OCI-LY7 (cell line): ENCODE results near the gene RAB31. TPM values are rescaled to one million over a fixed set of nuclear protein-coding genes. Genes with fewer than 3 reads are reported as not detected.

Source experiments
- BruUV-seq: library from RNA; stranded (reverse); fragments of 400-500 nt; replicated peaks from 2 replicates; lab custom pipeline; 2021; lab: Mats Ljungman, UMichigan
- CTCF ChIA-PET: fragments of 300-600 bp; sonication (Branson Sonifier 250); formaldehyde crosslinking; loops from one replicate; lab custom pipeline; 2022; ENCODE audit warnings: antibody characterized with exemption; ENCODE audit not compliant: unreplicated experiment; lab: Charles Lee
- POLR2A ChIA-PET: fragments of 300-600 bp; sonication (Branson Sonifier 250); formaldehyde crosslinking; loops from one replicate; lab custom pipeline; 2022; ENCODE audit warnings: antibody characterized with exemption; lab: Charles Lee
- DNase-seq: peaks from one replicate; pipeline ENCODE4 v3.0.0-alpha.2; 2015; ENCODE audit warnings: low spot score
- H2AFZ ChIP-seq: fragments of 200-600 bp; sonication (generic), shearing (Covaris generic); 2 replicates; pipeline ENCODE4 v1.6.1; 2014; ENCODE audit warnings: mild to moderate bottlenecking, antibody characterized with exemption, low read length, moderate library complexity
- H3K27ac ChIP-seq: fragments of 200-600 bp; sonication (generic); 2 replicates; pipeline ENCODE4 v1.5.1; 2014; ENCODE audit warnings: mixed run types, low read depth, mild to moderate bottlenecking, moderate library complexity, low read length, inconsistent platforms; ENCODE audit not compliant: poor library complexity, severe bottlenecking
- H3K36me3 ChIP-seq: fragments of 200-600 bp; sonication (generic); 2 replicates; pipeline ENCODE4 v1.6.1; 2014; ENCODE audit warnings: mild to moderate bottlenecking, antibody characterized with exemption, low read length, moderate library complexity, mixed read lengths; ENCODE audit not compliant: insufficient read depth
- H3K4me1 ChIP-seq: fragments of 200-600 bp; sonication (generic); 2 replicates; pipeline ENCODE4 v1.5.1; 2014; ENCODE audit warnings: mild to moderate bottlenecking, low read length; ENCODE audit not compliant: insufficient read depth, poor library complexity, severe bottlenecking
- H3K4me2 ChIP-seq: fragments of 200-600 bp; sonication (generic); 2 replicates; pipeline ENCODE4 v1.6.1; 2014; ENCODE audit warnings: mild to moderate bottlenecking, low read length
- H3K4me3 ChIP-seq: fragments of 200-600 bp; sonication (generic); 2 replicates; pipeline ENCODE4 v1.5.1; 2014; ENCODE audit warnings: mild to moderate bottlenecking, low read depth, low read length; ENCODE audit not compliant: poor library complexity, severe bottlenecking
- H3K79me2 ChIP-seq: fragments of 200-600 bp; sonication (generic); 2 replicates; pipeline ENCODE4 v1.6.1; 2016; ENCODE audit warnings: low read depth, mild to moderate bottlenecking, low read length, moderate library complexity, mixed read lengths; ENCODE audit not compliant: insufficient read depth
- H3K9me2 ChIP-seq: fragments of 200-600 bp; sonication (generic); 2 replicates; pipeline ENCODE4 v1.6.1; 2016; ENCODE audit warnings: mild to moderate bottlenecking, low read length, mixed read lengths; ENCODE audit not compliant: insufficient read depth
- H3K9me3 ChIP-seq: fragments of 200-600 bp; sonication (generic); 2 replicates; pipeline ENCODE4 v1.6.1; 2014; ENCODE audit warnings: mild to moderate bottlenecking, mixed run types, low read length, mixed read lengths
- H4K20me1 ChIP-seq: fragments of 200-600 bp; sonication (generic); 2 replicates; pipeline ENCODE4 v1.6.1; 2014; ENCODE audit warnings: mild to moderate bottlenecking, antibody characterized with exemption, low read length, moderate library complexity, mixed read lengths; ENCODE audit not compliant: insufficient read depth
- CTCF ChIP-seq: fragments of 200-600 bp; sonication (generic); conservative IDR thresholded peaks from 2 replicates; pipeline ENCODE4 v1.5.1; 2014; ENCODE audit warnings: mild to moderate bottlenecking, antibody characterized with exemption, low read length, moderate library complexity, mixed read lengths
- EZH2phosphoT487 ChIP-seq: fragments of 200-600 bp; sonication (generic); IDR thresholded peaks from 2 replicates; pipeline ENCODE4 v1.6.1; 2018; ENCODE audit warnings: low read depth, borderline replicate concordance, mild to moderate bottlenecking, mixed run types, antibody characterized with exemption, low read length, moderate library complexity, mixed read lengths
- intact Hi-C: fragments of 100-400 bp; cut with micrococcal nuclease; formaldehyde crosslinking; loops from one replicate; pipeline ENCODE4 v1.10.0; 2022; ENCODE audit not compliant: unreplicated experiment
- total RNA-seq, 2 experiments: library from RNA; depleted of rRNA in 1 of 2; stranded (reverse); fragments of >200 nt in 1 of 2; shearing (Covaris generic) in 1 of 2; gene quantifications; 2 replicates each; pipeline ENCODE4 v1.2.3, GENCODE V29; 2014 to 2022

Gene RAB31
- total RNA-seq, 2 experiments from 2014 or later: not detected

GRCh38 chr18:9788140-9788539 lies 80.0 kb downstream of the RAB31 start:
- H3K36me3 ChIP-seq: no peaks in the 10 kb centered on the region
- CTCF ChIA-PET: no interaction called here
- no peaks in the 10 kb centered on the region for H3K4me1 ChIP-seq
- POLR2A ChIA-PET: no interaction called here
- H2AFZ ChIP-seq: no peak overlapping the region
- intact Hi-C loops: no loop called here
- no peak for TF ChIP-seq EZH2phosphoT487
- no peak for TF ChIP-seq CTCF
- BruUV-seq: no TSS peak
- no peaks in the 10 kb centered on the region for H3K9me3 ChIP-seq
- H3K9me2 ChIP-seq: no peaks in the 10 kb centered on the region
- no peak overlapping the region for H3K27ac ChIP-seq
- DNase-seq: no peak
- H3K79me2 ChIP-seq: no peaks in the 10 kb centered on the region
- H4K20me1 ChIP-seq: no peaks in the 10 kb centered on the region
- H3K4me2 ChIP-seq: no peak overlapping the region
- no peak overlapping the region for H3K4me3 ChIP-seq

- Histone ChIP-seq H3K27ac (no peak overlapping the region), H3K36me3 (no peaks in the 10 kb centered on the region), H3K9me3 (no peaks in the 10 kb centered on the region), H4K20me1 (no peaks in the 10 kb centered on the region), H2AFZ (no peak overlapping the region), H3K4me1 (no peaks in the 10 kb centered on the region), H3K4me3 (no peak overlapping the region), H3K4me2 (no peak overlapping the region), H3K9me2 (no peaks in the 10 kb centered on the region), H3K79me2 (no peaks in the 10 kb centered on the region)
- CTCF ChIA-PET: no interaction called here
- intact Hi-C loops: no loop called here
- no peak for TF ChIP-seq CTCF
- no peak for TF ChIP-seq EZH2phosphoT487
- no TSS peak for BruUV-seq
- DNase-seq: no peak
- POLR2A ChIA-PET: no interaction called here
These were observed 80.8 kb downstream of the RAB31 start for GRCh38 chr18:9788860-9789259.

- Histone ChIP-seq H3K4me2 (no peak overlapping the region), H3K36me3 (no peaks in the 10 kb centered on the region), H3K27ac (no peak overlapping the region), H3K9me3 (no peaks in the 10 kb centered on the region), H3K4me3 (no peak overlapping the region), H3K79me2 (no peaks in the 10 kb centered on the region), H2AFZ (no peak overlapping the region), H4K20me1 (no peaks in the 10 kb centered on the region), H3K4me1 (no peaks in the 10 kb centered on the region), H3K9me2 (no peaks in the 10 kb centered on the region)
- TF ChIP-seq EZH2phosphoT487: no peak
- no peak for TF ChIP-seq CTCF
- CTCF ChIA-PET: no interaction called here
- POLR2A ChIA-PET: no interaction called here
- intact Hi-C loops: no loop called here
- BruUV-seq: no TSS peak
- DNase-seq: no peak
These were observed 82.2 kb downstream of the RAB31 start for GRCh38 chr18:9790261-9790660.
